Measurements from ENCODE around the gene MTO1. TPM values are rescaled to one million over a fixed set of nuclear protein-coding genes. Genes with fewer than 3 reads are reported as not detected.

The MTO1 gene
- total and polyA plus RNA-seq, 2 of the 4 experiments (the other 2 are of a cell fraction): 15.0 to 39.8 TPM

GRCh38 chr6:73481969-73482368, 20.4 kb downstream of the MTO1 start:
- no peak overlapping the region for H3K23ac ChIP-seq (ENCODE audit: low read depth, low read length)
- H4K8ac ChIP-seq (ENCODE audit: low read depth in 2 of 2, low read length in 2 of 2): no peak overlapping the region
- ChIA-PET CTCF (interaction anchor here (0.8 kb wide), 1 partner anchor 8 kb away, joined by 4 read pairs; no protein-coding TSS in a partner anchor), POLR2A (ENCODE audit: unreplicated experiment) (no interaction called here)
- no peak overlapping the region for H3K27ac ChIP-seq (ENCODE audit: insufficient read depth, low read length)
- H2AK9ac ChIP-seq (replicated peaks; ENCODE audit: low read depth, low read length, poor library complexity): no peak overlapping the region
- no peak overlapping the region for H3K4me2 ChIP-seq (ENCODE audit: low read depth, low read length)
- H3K27me3 ChIP-seq (ENCODE audit: control insufficient read depth, insufficient read depth, low read length): no peaks in the 10 kb centered on the region
- no peak overlapping the region for H2BK5ac ChIP-seq (ENCODE audit: low read depth, low read length, poor library complexity, severe bottlenecking)
- H2AK5ac ChIP-seq (ENCODE audit: low read depth, low read length): no peak overlapping the region
- H3K4me1 ChIP-seq (ENCODE audit: control insufficient read depth, insufficient read depth, low read length): no peaks in the 10 kb centered on the region
- DNase-seq: no peak
- no peak for ATAC-seq (ENCODE audit: low read depth)
- H3K14ac ChIP-seq (replicated peaks; ENCODE audit: low read depth, low read length): no peak overlapping the region
- no peak overlapping the region for H2BK15ac ChIP-seq (ENCODE audit: low read depth, low read length)
- no peak overlapping the region for H2BK120ac ChIP-seq (ENCODE audit: low read depth, low read length)
- no peaks in the 10 kb centered on the region for H3K9me3 ChIP-seq (ENCODE audit: control insufficient read depth, insufficient read depth, low read length)
- H2AFZ ChIP-seq (replicated peaks; ENCODE audit: low read length, poor library complexity): no peak overlapping the region
- no peak overlapping the region for H3K4ac ChIP-seq (ENCODE audit: low read depth, low read length)
- no TSS peak for BruUV-seq (replicated peaks)
- no peak overlapping the region for H3K56ac ChIP-seq (ENCODE audit: extremely low read depth, insufficient read depth, low read length)
- H2BK20ac ChIP-seq (ENCODE audit: low read depth, low read length): no peak overlapping the region
- peaks cover 38% of the 10 kb centered on the region for H3K36me3 ChIP-seq (ENCODE audit: control insufficient read depth, insufficient read depth, low read length)
- no peaks in the 10 kb centered on the region for H4K20me1 ChIP-seq (ENCODE audit: insufficient read depth, low read length)
- no peak overlapping the region for H3K18ac ChIP-seq (ENCODE audit: low read depth, low read length)
- H4K91ac ChIP-seq (ENCODE audit: insufficient read depth, low read depth, low read length): no peak overlapping the region
- H3K79me1 ChIP-seq (ENCODE audit: low read depth in 1 of 2, low read length in 2 of 2): no peaks in the 10 kb centered on the region; a peak in 1 of 4 replicates
- H3K9me1 ChIP-seq (ENCODE audit: insufficient read depth, low read length): no peaks in the 10 kb centered on the region
- in situ Hi-C loops (cut with MboI; ENCODE audit: low sequenced_read_pairs) (no loop called here), dilution Hi-C loops (cut with HindIII; ENCODE audit: low sequenced_read_pairs, unreplicated experiment) (no loop called here), intact Hi-C loops (cut with micrococcal nuclease) (no loop called here)
- H4K5ac ChIP-seq (ENCODE audit: low read depth, low read length): no peak overlapping the region
- WGBS, 2 experiments (ENCODE audit: extremely low coverage in 2 of 2, insufficient read length in 1 of 2): 91% methylated on average over 7 of the region's 12 CpGs; no CpG with 5 or more reads in 1 of the 2 experiments
- H3K4me3 ChIP-seq (ENCODE audit: insufficient read depth, low read depth, low read length): no peak overlapping the region
- TF ChIP-seq BHLHE40 (IDR thresholded peaks at IDR 0.05; ENCODE audit: low read depth, low read length) (no peak), RFX5 (IDR thresholded peaks at IDR 0.05; ENCODE audit: low read depth, low read length) (no peak), RAD21 (IDR thresholded peaks at IDR 0.05; ENCODE audit: low read length) (no peak), MAFK (IDR thresholded peaks at IDR 0.05; ENCODE audit: low read depth, low read length) (no peak), POLR2A (IDR thresholded peaks at IDR 0.05; ENCODE audit: low read depth, low read length) (no peak), RCOR1 (IDR thresholded peaks at IDR 0.05; ENCODE audit: insufficient replicate concordance, low read length) (no peak), CTCF (conservative IDR thresholded peaks at IDR 0.05; ENCODE audit: low read depth, low read length) (no peak), NFE2L2 (IDR thresholded peaks at IDR 0.05; ENCODE audit: low read depth, low read length) (no peak), FOS (IDR thresholded peaks at IDR 0.05; ENCODE audit: low read depth, low read length) (no peak), USF2 (IDR thresholded peaks at IDR 0.05; ENCODE audit: low read depth, low read length) (no peak), CEBPB (IDR thresholded peaks at IDR 0.05; ENCODE audit: low read depth, low read length) (no peak), MAZ (IDR thresholded peaks at IDR 0.05; ENCODE audit: borderline replicate concordance, low read depth, low read length) (no peak)
- H3K9ac ChIP-seq (ENCODE audit: low read depth, low read length): no peak overlapping the region

Data from IMR-90 (cell line).